AG09309 (cell line): ENCODE measurements around the gene CCDC92.

Experiments used
- DNase-seq: peaks from one replicate; pipeline ENCODE4 v3.0.0-alpha.2; 2010; ENCODE audit warnings: low read depth
- H3K4me3 ChIP-seq: 2 replicates; pipeline ENCODE4 v1.5.1; 2011; ENCODE audit warnings: mild to moderate bottlenecking, low read depth, low read length, moderate library complexity; ENCODE audit not compliant: control insufficient read depth
- CTCF ChIP-seq: IDR thresholded peaks from 2 replicates; pipeline ENCODE4 v1.5.1; 2011; ENCODE audit warnings: mild to moderate bottlenecking, low read depth, low read length, inconsistent platforms; ENCODE audit not compliant: insufficient read depth, control insufficient read depth; ENCODE audit errors: missing control alignments

Gene CCDC92

GRCh38 chr12:123960856-123961255, 11.8 kb downstream of the CCDC92 start:
- H3K4me3 ChIP-seq, result no peak overlapping the region
- DNase-seq, result no peak
- TF ChIP-seq CTCF, result no peak

DNA sequence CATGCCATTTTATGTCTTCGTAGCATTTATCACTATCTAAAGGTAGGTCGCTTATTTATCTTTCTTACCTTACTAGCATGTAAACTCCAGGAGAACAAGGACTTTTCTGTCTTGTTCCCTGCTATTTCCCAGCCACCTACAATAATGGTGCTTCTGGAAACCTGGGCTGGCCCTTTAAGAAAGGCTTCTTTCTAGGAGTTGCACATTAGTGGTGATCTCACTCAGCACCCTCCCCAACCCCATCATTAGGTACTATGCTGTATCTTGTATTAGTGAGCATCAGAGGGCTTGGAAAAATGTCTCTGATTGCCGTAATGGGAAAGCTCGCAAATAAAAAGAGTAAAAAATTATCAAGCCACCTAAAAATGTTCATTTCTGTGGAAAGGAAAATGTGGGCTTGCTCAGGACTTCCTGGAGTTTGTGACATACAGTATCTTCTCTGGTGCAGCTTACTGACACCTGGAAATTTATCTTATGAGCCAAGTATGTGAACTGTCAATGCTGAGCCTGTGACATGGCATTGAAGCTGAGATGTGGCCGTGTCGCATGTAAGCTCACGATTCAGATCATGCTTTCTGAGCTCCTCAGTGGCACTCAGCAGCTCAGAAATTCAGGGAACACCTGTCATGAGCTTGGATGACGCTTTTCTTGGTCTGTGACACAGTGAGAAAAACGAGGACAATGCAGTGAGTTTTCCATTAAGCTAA, 12.4 kb downstream of the CCDC92 start:
- H3K4me3 ChIP-seq, result no peak overlapping the region
- no peak for TF ChIP-seq CTCF
- no peak for DNase-seq

- no peak for DNase-seq
- H3K4me3 ChIP-seq, result no peak overlapping the region
- TF ChIP-seq CTCF, result no peak
Measured at GRCh38 chr12:123958876-123959275, 13.8 kb downstream of the CCDC92 start.

DNA sequence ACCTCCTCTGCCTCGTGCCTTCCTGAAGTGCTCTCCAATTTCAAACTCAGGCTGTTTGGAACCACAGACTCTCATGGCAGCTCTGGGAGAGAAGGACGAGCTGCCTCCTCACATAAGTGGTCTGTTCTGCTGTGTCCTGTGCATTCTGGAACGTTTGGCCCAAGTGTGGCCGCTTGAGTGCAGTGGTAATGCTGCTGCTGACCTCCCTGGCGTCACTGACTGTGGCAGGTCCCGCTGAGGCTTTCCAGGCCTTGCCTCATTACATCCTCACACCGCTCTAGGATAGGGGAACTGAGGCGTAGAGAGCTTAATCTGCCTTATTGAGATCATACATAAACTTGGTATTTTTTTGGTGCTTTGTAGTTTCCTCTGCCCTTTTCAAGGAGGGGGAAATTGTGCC, 14.2 kb downstream of the CCDC92 start:
- TF ChIP-seq CTCF, result no peak
- DNase-seq, result no peak
- H3K4me3 ChIP-seq, result no peak overlapping the region

GRCh38 chr12:123957196-123957595, 15.4 kb downstream of the CCDC92 start:
- H3K4me3 ChIP-seq, result no peak overlapping the region
- no peak for TF ChIP-seq CTCF
- DNase-seq, result no peak

GRCh38 chr12:123956249-123956648, 16.4 kb downstream of the CCDC92 start:
- no peak for TF ChIP-seq CTCF
- no peak overlapping the region for H3K4me3 ChIP-seq
- no peak for DNase-seq
